ENCODE results near the gene ST3GAL2.

The ST3GAL2 gene

GRCh38 chr16:70402916-70403659 is 35.8 kb downstream of the ST3GAL2 start:
- no peak overlapping the region for H3K4me3 ChIP-seq (ENCODE audit: low read length)

GRCh38 chr16:70399951-70400350 is 38.9 kb downstream of the ST3GAL2 start:
- Histone ChIP-seq H3K4me1 (ENCODE audit: control insufficient read depth, insufficient read depth, low read length) (peaks cover 19% of the 10 kb centered on the region), H3K4me2 (ENCODE audit: low read length) (no peak overlapping the region), H3K9me3 (replicated peaks; ENCODE audit: low read length) (no peaks in the 10 kb centered on the region), H3K9ac (ENCODE audit: low read depth, low read length) (no peak overlapping the region), H3K4me3 (ENCODE audit: low read length) (no peak overlapping the region), H3K36me3 (ENCODE audit: insufficient read depth, low read length) (peaks cover 28% of the 10 kb centered on the region), H3K27me3 (ENCODE audit: control insufficient read depth, insufficient read depth, low read length) (no peaks in the 10 kb centered on the region)

More at GRCh38 chr16:70402916-70403659, 35.8 kb downstream of the ST3GAL2 start:
- H3K9ac ChIP-seq (ENCODE audit: low read depth, low read length) = no peak overlapping the region
- no peaks in the 10 kb centered on the region for H3K27me3 ChIP-seq (ENCODE audit: control insufficient read depth, insufficient read depth, low read length)
- H3K4me2 ChIP-seq (ENCODE audit: low read length) = no peak overlapping the region
- H3K36me3 ChIP-seq (ENCODE audit: insufficient read depth, low read length) = peaks cover 24% of the 10 kb centered on the region
- peaks cover 20% of the 10 kb centered on the region for H3K4me1 ChIP-seq (ENCODE audit: control insufficient read depth, insufficient read depth, low read length)
- H3K9me3 ChIP-seq (replicated peaks; ENCODE audit: low read length) = no peaks in the 10 kb centered on the region

GRCh38 chr16:70399381-70399780 is 39.5 kb downstream of the ST3GAL2 start:
- H3K36me3 ChIP-seq (ENCODE audit: insufficient read depth, low read length) = peaks cover 29% of the 10 kb centered on the region
- no peaks in the 10 kb centered on the region for H3K27me3 ChIP-seq (ENCODE audit: control insufficient read depth, insufficient read depth, low read length)
- no peaks in the 10 kb centered on the region for H3K9me3 ChIP-seq (replicated peaks; ENCODE audit: low read length)
- no peak overlapping the region for H3K4me2 ChIP-seq (ENCODE audit: low read length)
- no peak overlapping the region for H3K9ac ChIP-seq (ENCODE audit: low read depth, low read length)
- H3K4me3 ChIP-seq (ENCODE audit: low read length) = no peak overlapping the region
- peaks cover 13% of the 10 kb centered on the region for H3K4me1 ChIP-seq (ENCODE audit: control insufficient read depth, insufficient read depth, low read length)

- peaks cover 35% of the 10 kb centered on the region for H3K36me3 ChIP-seq (ENCODE audit: insufficient read depth, low read length)
- H3K4me1 ChIP-seq (ENCODE audit: control insufficient read depth, insufficient read depth, low read length) = peaks cover 5% of the 10 kb centered on the region
- no peaks in the 10 kb centered on the region for H3K9me3 ChIP-seq (replicated peaks; ENCODE audit: low read length)
- no peaks in the 10 kb centered on the region for H3K27me3 ChIP-seq (ENCODE audit: control insufficient read depth, insufficient read depth, low read length)
- no peak overlapping the region for H3K4me2 ChIP-seq (ENCODE audit: low read length)
- H3K4me3 ChIP-seq (ENCODE audit: low read length) = no peak overlapping the region
- H3K9ac ChIP-seq (ENCODE audit: low read depth, low read length) = no peak overlapping the region
Observed at GRCh38 chr16:70398177-70398743, 40.6 kb downstream of the ST3GAL2 start.

- H3K4me3 ChIP-seq (ENCODE audit: low read length) = no peak overlapping the region
- H3K9ac ChIP-seq (ENCODE audit: low read depth, low read length) = no peak overlapping the region
- H3K4me1 ChIP-seq (ENCODE audit: control insufficient read depth, insufficient read depth, low read length) = peaks cover 10% of the 10 kb centered on the region
- peaks cover 35% of the 10 kb centered on the region for H3K36me3 ChIP-seq (ENCODE audit: insufficient read depth, low read length)
- H3K27me3 ChIP-seq (ENCODE audit: control insufficient read depth, insufficient read depth, low read length) = no peaks in the 10 kb centered on the region
- no peaks in the 10 kb centered on the region for H3K9me3 ChIP-seq (replicated peaks; ENCODE audit: low read length)
- no peak overlapping the region for H3K4me2 ChIP-seq (ENCODE audit: low read length)
Observed at GRCh38 chr16:70396246-70396904, 42.5 kb downstream of the ST3GAL2 start.

- Histone ChIP-seq H3K4me1 (ENCODE audit: control insufficient read depth, insufficient read depth, low read length) (peaks cover 10% of the 10 kb centered on the region), H3K36me3 (ENCODE audit: insufficient read depth, low read length) (peaks cover 33% of the 10 kb centered on the region), H3K27me3 (ENCODE audit: control insufficient read depth, insufficient read depth, low read length) (no peaks in the 10 kb centered on the region), H3K4me3 (ENCODE audit: low read length) (no peak overlapping the region), H3K9ac (ENCODE audit: low read depth, low read length) (no peak overlapping the region), H3K4me2 (ENCODE audit: low read length) (no peak overlapping the region), H3K9me3 (replicated peaks; ENCODE audit: low read length) (no peaks in the 10 kb centered on the region)
Observed at GRCh38 chr16:70395345-70395901, 43.5 kb downstream of the ST3GAL2 start.

GRCh38 chr16:70394853-70395252 is 44.0 kb downstream of the ST3GAL2 start:
- Histone ChIP-seq H3K4me3 (ENCODE audit: low read length) (no peak overlapping the region), H3K36me3 (ENCODE audit: insufficient read depth, low read length) (peaks cover 28% of the 10 kb centered on the region), H3K4me2 (ENCODE audit: low read length) (no peak overlapping the region), H3K4me1 (ENCODE audit: control insufficient read depth, insufficient read depth, low read length) (peaks cover 10% of the 10 kb centered on the region), H3K27me3 (ENCODE audit: control insufficient read depth, insufficient read depth, low read length) (no peaks in the 10 kb centered on the region), H3K9me3 (replicated peaks; ENCODE audit: low read length) (no peaks in the 10 kb centered on the region), H3K9ac (ENCODE audit: low read depth, low read length) (no peak overlapping the region)

- peaks cover 10% of the 10 kb centered on the region for H3K4me1 ChIP-seq (ENCODE audit: control insufficient read depth, insufficient read depth, low read length)
- H3K36me3 ChIP-seq (ENCODE audit: insufficient read depth, low read length) = peaks cover 22% of the 10 kb centered on the region
- no peaks in the 10 kb centered on the region for H3K9me3 ChIP-seq (replicated peaks; ENCODE audit: low read length)
- H3K4me2 ChIP-seq (ENCODE audit: low read length) = no peak overlapping the region
- no peak overlapping the region for H3K4me3 ChIP-seq (ENCODE audit: low read length)
- no peaks in the 10 kb centered on the region for H3K27me3 ChIP-seq (ENCODE audit: control insufficient read depth, insufficient read depth, low read length)
- H3K9ac ChIP-seq (ENCODE audit: low read depth, low read length) = no peak overlapping the region
Observed at GRCh38 chr16:70393662-70394061, 45.2 kb downstream of the ST3GAL2 start.

- Histone ChIP-seq H3K4me1 (ENCODE audit: control insufficient read depth, insufficient read depth, low read length) (peaks cover 10% of the 10 kb centered on the region), H3K9ac (ENCODE audit: low read depth, low read length) (no peak overlapping the region), H3K4me2 (ENCODE audit: low read length) (peak overlapping the region; percentile 15), H3K27me3 (ENCODE audit: control insufficient read depth, insufficient read depth, low read length) (no peaks in the 10 kb centered on the region), H3K36me3 (ENCODE audit: insufficient read depth, low read length) (peaks cover 19% of the 10 kb centered on the region), H3K9me3 (replicated peaks; ENCODE audit: low read length) (no peaks in the 10 kb centered on the region), H3K4me3 (ENCODE audit: low read length) (no peak overlapping the region)
Observed at GRCh38 chr16:70392606-70393005, 46.3 kb downstream of the ST3GAL2 start.

- Histone ChIP-seq H3K36me3 (ENCODE audit: insufficient read depth, low read length) (peaks cover 22% of the 10 kb centered on the region), H3K9me3 (replicated peaks; ENCODE audit: low read length) (no peaks in the 10 kb centered on the region), H3K9ac (ENCODE audit: low read depth, low read length) (no peak overlapping the region), H3K4me2 (ENCODE audit: low read length) (peak overlapping the region; percentile 15), H3K27me3 (ENCODE audit: control insufficient read depth, insufficient read depth, low read length) (no peaks in the 10 kb centered on the region), H3K4me3 (ENCODE audit: low read length) (no peak overlapping the region), H3K4me1 (ENCODE audit: control insufficient read depth, insufficient read depth, low read length) (peaks cover 10% of the 10 kb centered on the region)
Observed at GRCh38 chr16:70391881-70392481, 46.9 kb downstream of the ST3GAL2 start.

- H3K9ac ChIP-seq (ENCODE audit: low read depth, low read length) = no peak overlapping the region
Observed at GRCh38 chr16:70391446-70391845, 47.5 kb downstream of the ST3GAL2 start.

More at GRCh38 chr16:70391446-70391845, 47.5 kb downstream of the ST3GAL2 start:
- Histone ChIP-seq H3K4me3 (ENCODE audit: low read length) (no peak overlapping the region), H3K27me3 (ENCODE audit: control insufficient read depth, insufficient read depth, low read length) (no peaks in the 10 kb centered on the region), H3K36me3 (ENCODE audit: insufficient read depth, low read length) (peaks cover 24% of the 10 kb centered on the region), H3K9me3 (replicated peaks; ENCODE audit: low read length) (no peaks in the 10 kb centered on the region), H3K4me2 (ENCODE audit: low read length) (no peak overlapping the region), H3K4me1 (ENCODE audit: control insufficient read depth, insufficient read depth, low read length) (peaks cover 10% of the 10 kb centered on the region)
